Measurements from ENCODE around the gene WDR45. TPM values are rescaled to one million over a fixed set of nuclear protein-coding genes. Genes with fewer than 3 reads are reported as not detected.

The WDR45 gene
- total and polyA plus RNA-seq, 10 donors, result 49.3 to 123 (median 68.1) TPM

GRCh38 chrX:49071877-49072711 is 7.6 kb downstream of the WDR45 start:
- no peak for DNase-seq
- intact Hi-C loops (cut with DNase I; ENCODE audit: low total_unique reads), result no loop called here
- 62 to 83% (median 69%) methylated on average over 27 to 63 of the region's 63 CpGs for WGBS, 5 donors
- H3K4me1 ChIP-seq, result peaks cover 0 to 23% (median 16%) of the 10 kb centered on the region in 6 donors
- H3K4me3 ChIP-seq, result peak overlapping the region in 4 of 8 donors; percentile 11 to 69 (median 32)
- no peaks in the 10 kb centered on the region for H3K9me3 ChIP-seq
- H3K36me3 ChIP-seq, result peaks cover 0 to 35% (median 0%) of the 10 kb centered on the region in 6 donors
- no peaks in the 10 kb centered on the region for H3K27me3 ChIP-seq (replicated peaks in 1 of 7)
- TF ChIP-seq CTCF (IDR thresholded peaks at IDR 0.05 in 8 of 11, conservative IDR thresholded peaks at IDR 0.05 in 3 of 11) (no peak), POLR2AphosphoS5 (IDR thresholded peaks at IDR 0.05) (peak in 2 of 3 donors; percentile 38 to 60)
- peak overlapping the region in 3 of 8 donors; percentile 18 to 46 (median 34) for H3K27ac ChIP-seq

GRCh38 chrX:49070988-49071387 is 8.7 kb downstream of the WDR45 start:
- Histone ChIP-seq H3K9me3 (no peaks in the 10 kb centered on the region), H3K27me3 (replicated peaks in 1 of 7) (no peaks in the 10 kb centered on the region), H3K4me1 (peaks cover 0 to 23% (median 16%) of the 10 kb centered on the region in 6 donors), H3K27ac (no peak overlapping the region), H3K4me3 (no peak overlapping the region), H3K36me3 (peaks cover 0 to 29% (median 0%) of the 10 kb centered on the region in 6 donors)
- intact Hi-C loops (cut with DNase I; ENCODE audit: low total_unique reads), result no loop called here
- no peak for TF ChIP-seq POLR2AphosphoS5 (IDR thresholded peaks at IDR 0.05)
- TF ChIP-seq CTCF (IDR thresholded peaks at IDR 0.05 in 8 of 11, conservative IDR thresholded peaks at IDR 0.05 in 3 of 11), result no peak
- no peak for DNase-seq
- WGBS, 5 donors, result 80 to 99% (median 92%) methylated on average over 4 of the region's 4 CpGs; no CpG with 5 or more reads in 1 of the 5 donors

GRCh38 chrX:49069038-49069437 is 10.6 kb downstream of the WDR45 start:
- DNase-seq, result no peak
- Histone ChIP-seq H3K27me3 (replicated peaks in 1 of 7) (no peaks in the 10 kb centered on the region), H3K27ac (peak overlapping the region in 1 of 8 donors; percentile 1), H3K36me3 (peaks cover 0 to 33% (median 0%) of the 10 kb centered on the region in 6 donors), H3K4me3 (no peak overlapping the region), H3K9me3 (no peaks in the 10 kb centered on the region), H3K4me1 (peaks cover 0 to 16% (median 10%) of the 10 kb centered on the region in 6 donors)
- TF ChIP-seq CTCF (IDR thresholded peaks at IDR 0.05 in 8 of 11, conservative IDR thresholded peaks at IDR 0.05 in 3 of 11) (no peak), POLR2AphosphoS5 (IDR thresholded peaks at IDR 0.05) (peak in 1 of 3 donors; percentile 16)
- intact Hi-C loops (cut with DNase I; ENCODE audit: low total_unique reads), result no loop called here
- WGBS, 5 donors, result 85 to 100% (median 91%) methylated on average over 4 to 11 of the region's 11 CpGs
